GM19397 (cell line): ENCODE data around the gene PFKM.
"Not testable (repeated sequence)": the region's sequence is repeated elsewhere in the genome, so short reads cannot be mapped to it uniquely, and the experiment has no call there.

Experiments used
- ATAC-seq: cut with Tn5 transposase; IDR thresholded peaks from one replicate; pipeline ENCODE4 v1.9.1; 2021; ENCODE audit warnings: mild to moderate bottlenecking, moderate library complexity; ENCODE audit not compliant: unreplicated experiment

PFKM gene

DNA sequence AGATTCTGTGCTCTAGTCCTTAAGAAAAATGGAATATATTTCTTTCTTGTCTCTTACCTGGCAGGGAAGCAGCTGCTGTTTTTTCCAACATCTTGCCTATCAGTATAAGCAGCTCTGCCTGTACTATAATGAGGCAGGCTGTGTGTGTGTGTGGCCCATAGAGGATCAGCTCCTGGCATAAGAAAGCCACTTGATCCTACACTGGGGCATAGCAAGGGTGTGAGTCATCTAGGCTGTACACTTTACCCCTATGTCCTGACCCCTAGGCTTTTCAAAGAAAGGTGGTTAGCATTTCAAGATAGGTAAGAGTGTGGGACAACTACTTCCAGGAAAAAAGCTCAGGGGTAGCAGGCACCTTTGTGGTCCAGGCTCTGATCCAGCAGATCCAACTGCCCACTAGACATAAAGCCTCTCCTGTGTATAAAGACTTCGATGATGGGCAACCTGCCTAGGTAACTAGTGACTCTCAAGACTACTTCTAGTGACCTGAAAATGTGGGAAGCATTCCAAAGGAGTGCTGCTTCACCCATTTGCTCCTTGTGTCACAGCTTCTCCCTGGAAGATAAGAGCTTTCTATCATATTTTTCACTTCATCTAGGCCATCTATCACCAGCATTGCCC is 8.4 kb upstream of the PFKM start:
- no peak for ATAC-seq

DNA sequence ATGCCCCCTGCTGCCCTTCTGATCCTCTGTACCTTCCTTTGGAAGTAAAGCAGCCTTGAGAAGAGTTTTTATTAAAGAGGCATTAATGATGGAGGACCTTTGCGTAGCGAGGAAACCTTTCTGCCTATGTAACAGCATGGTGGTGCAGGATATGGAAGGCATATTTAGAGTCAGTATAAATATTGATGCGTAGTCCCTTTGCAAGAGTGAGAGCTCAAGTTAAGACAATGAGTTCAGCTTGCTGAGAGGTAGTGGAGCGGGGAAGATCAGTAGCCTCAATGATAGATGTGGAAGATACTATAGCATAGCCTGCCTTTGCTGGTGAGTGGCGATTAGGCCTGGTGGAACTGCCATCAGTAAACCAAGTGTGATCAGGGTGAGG is 7.9 kb upstream of the PFKM start:
- not testable (repeated sequence) for ATAC-seq

DNA sequence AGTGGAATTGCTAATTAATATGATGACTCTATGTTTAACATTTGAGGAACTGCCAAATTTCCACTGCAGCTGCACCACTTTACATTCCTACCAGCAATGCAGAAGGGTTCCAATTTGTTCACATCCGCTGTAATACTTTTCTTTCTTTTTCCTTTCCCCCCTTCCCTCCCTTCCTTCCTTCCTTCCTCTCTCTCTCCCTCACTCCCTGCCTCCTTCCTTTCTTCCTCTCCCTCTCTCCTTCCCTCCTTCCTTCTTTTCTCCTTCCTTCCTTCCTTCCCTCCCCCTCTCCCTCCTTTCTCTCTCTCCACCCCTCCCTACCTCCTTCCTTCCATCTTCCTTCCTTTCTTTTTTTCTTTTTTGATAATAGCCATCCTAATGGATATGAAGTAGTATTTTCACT is 3.2 kb upstream of the PFKM start:
- no peak for ATAC-seq

DNA sequence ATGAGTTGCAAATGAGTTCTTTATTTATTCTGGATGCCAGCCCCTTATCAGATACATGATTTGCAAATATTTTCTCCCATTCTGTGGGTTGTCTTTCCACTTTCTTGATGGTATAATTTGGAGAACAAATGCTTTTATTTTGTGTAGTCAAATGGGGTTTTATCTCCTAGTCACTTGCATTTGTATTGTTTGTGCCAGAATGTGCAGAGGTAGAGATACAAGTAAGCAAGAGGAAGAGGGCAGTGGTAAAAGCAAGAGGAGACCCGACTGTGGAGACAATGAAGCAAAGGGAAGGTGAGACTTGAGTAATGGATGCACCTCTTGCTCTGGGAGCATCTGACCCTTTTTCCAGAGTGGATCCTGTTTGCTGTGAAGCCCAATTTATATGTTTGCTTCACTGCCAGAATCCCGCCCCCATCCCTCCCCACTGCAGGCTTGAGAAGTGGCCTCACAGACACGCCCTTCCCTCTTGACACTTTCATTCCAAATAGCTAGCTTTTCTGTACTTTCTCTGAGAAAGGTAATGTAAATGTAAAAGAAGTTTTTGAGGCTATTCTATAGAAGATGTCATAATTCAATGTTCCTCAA is 786 bp upstream of the PFKM start:
- ATAC-seq, result no peak

DNA sequence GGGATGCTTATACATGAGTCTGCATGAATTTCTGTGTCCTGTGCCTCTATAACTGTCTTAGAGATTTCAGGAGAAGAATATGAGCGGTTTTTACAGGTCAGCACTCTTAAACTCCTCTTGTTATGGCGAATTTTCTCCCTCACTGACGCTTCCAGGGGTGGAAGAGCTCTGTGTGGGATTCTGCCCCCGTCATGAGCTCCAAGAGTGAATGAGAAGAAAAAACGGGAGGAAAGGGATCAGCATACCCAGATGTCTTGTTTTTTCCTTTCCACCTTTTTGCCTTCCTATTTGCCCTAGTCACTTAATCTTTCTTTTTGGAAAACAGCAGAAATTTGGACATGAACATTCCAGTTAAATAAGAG is 651 bp downstream of the PFKM start:
- no peak for ATAC-seq

DNA sequence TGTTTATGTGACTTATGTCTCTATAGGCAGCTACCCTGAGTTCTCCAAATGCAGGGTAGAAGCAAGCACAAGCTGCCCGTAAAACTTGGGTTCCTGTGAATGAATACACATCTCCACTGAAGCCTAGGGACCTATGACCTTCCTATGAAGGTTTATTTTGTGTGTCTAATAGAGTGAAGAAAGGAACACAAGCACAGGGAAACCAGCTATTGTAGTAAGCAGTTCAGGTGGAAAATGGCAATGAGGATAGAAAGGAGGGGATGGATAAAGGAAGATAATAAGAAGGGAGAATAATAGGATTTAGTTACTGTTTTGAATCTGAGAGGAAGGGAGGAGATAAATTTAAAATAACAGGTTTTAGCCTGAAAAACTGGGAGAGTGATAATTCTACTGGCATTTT is 2.4 kb downstream of the PFKM start:
- ATAC-seq, result no peak

DNA sequence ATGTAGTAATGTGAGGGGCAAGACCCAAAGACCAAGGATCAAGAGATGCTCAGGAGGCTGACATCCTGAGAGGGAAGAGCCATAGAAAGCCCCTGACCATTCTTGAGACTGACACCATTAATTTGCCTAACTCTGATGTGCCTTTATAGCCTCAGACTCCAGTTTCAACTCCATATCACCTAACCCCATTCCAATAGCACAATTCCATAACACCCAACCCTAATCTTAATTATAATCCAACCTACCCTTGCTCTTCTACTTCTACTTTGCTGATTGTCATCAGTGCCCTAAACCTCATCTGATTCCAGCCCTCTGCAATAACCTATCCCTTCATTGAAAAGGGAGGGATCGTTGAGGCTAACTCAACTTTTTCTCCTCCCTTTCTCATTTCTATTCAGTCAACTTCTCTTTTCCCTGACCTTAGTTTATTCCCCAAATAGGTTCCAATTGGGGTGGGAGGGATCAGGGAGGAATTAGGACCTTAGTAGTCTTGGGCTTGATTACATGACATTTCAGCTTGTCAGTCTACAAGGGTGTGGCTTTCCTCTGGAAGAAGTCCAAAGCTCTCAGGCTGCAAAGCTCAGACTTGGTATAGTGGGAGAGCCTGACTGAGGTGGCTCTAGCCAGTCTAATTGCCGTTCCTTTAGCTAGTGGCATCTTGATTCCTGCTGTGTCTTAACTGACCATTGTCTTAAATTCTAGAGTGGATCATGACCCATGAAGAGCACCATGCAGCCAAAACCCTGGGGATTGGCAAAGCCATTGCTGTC is 3.1 kb downstream of the PFKM start:
- no peak for ATAC-seq

DNA sequence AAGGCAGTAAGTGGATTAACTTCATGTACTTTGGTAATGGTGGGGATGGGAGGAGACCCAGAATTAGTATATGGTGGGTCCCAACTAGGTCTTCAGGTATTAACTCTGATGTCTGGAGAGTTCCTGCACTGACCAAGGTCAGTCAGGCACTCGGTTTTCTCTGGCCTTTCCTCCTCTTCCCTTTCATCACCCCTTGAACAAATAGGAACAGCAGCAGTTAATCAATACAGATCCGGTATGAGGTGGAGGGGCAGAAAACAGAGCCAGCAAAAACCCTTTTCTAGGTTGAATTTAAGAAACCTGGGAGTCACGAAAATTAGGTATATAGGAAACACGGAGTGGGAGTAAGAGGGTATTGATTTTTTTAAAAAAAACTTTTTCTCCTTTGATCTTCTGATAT is 4.0 kb downstream of the PFKM start:
- ATAC-seq, result no peak

DNA sequence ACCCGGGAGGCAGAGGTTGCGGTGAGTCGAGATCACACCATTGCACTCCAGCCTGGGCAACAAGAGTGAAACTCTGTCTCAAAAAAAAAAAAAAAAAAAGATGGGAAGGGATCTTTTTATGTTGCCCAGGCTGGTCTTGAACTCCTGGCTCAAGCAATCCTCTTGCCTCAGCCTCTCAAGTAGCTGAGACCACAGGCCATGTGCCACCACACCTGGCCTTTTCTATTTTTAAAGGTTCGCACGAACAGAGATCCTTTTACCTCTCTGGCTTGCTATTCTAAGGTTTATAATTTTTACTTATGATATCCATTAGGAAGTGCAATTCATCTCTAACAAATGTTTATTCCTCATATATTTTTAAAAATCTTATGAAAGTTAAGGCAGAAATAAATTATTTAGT is 6.4 kb downstream of the PFKM start:
- not testable (repeated sequence) for ATAC-seq

DNA sequence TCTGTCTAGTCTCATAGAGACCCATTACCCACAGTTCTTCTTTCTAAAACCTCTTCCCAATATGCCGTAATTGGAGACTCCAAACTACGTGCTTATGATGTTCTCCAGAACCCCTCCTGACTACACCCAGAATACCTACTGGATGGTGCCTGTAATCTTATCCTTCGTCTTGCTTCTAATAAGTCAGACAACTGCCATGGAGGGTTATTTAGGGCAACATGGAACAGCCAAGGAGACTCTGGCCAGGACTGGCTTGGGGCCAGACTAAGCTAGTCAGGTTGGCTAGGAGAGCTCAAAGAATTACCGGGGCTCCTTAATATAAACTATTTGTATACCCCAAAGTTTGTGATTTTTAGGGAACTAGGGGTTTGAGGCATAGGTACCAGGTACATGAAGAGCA is 6.8 kb downstream of the PFKM start:
- ATAC-seq, result no peak

DNA sequence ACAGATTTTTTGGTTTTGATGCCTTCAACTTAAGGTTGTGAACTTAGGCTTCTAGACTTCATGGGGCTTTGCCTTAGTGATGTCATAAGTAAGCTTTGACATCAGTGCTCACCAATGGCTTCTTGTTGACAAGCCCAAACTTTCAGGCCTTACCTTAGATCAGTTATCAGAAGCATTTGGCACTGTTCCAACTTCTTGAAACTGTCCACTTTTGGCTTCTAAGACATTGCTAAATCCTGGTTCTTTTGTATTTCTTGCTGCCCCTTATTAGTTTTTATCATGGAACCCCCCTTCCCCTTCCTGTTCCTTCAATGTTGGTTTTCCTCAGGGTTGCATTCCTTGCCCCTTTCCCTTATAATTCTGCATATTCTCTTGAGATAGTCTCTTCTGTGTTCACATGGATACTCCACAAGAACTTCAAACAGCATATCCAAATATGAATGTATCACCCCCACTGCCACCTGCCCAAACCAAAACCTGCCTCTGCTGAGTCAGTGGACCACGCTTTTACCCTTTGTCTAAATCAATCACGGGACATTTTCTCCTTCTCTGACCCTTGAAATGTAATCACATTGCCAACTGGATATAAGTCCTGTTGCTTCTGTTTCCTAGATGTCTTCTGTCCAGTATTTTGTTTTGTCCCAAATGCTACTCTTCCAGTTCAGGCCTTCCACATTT is 7.9 kb downstream of the PFKM start:
- no peak for ATAC-seq

DNA sequence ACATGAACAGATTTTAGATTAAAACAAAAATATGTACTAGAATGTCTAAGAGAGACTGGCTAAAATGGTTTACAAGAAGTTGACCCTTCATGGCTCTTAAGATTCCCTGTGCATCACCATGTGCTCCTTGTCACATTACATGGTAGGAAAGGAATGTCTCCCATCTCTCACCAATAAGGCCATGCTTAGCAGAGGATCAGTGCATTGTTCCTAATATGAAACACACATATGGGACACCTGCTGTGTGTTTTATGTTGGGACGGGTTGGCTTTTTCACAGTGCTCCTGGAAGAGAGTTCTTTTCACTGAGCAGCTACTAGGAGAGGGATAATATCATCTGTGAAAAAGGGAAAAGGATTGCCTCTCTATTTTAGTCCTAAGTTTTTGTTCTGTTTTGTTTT is 9.6 kb downstream of the PFKM start:
- ATAC-seq, result no peak

DNA sequence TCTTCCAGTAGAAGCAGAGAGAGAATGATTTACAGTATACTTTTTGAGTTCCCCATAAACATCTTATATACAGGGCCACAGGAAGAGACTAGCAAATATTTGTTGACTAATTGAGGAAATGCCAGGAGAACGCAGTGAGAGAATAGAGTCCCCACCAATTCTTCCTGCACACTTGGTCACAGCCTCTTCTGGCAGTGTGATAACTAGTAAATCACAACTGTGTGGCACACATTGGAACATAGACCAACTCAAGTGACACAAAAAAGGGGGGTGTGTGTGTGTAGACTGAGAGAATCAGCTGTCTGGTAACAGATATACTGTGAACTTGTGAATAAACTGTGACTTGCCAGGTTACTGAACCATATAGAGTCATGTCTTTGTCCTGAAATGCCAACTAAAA is 10.2 kb downstream of the PFKM start:
- ATAC-seq, result no peak

DNA sequence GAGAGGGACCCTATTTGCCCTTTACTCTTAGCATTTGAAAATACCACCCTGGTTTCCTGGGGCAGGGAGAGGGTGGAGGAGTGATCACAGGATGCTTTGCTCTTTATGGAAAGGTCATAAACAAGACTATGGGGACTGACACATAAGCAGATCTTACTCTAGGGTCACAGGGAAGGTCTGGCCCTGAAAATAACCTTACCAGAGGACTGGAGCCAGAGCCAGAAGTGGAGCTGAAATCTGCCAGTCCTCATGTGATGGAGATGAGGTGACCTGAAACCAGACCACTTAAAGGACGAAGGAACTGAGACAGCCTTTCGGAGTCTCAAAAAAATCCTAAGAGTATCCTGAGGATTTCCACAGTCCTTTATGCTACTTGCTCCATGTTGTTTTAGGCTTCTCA is 12.4 kb downstream of the PFKM start:
- ATAC-seq, result no peak

DNA sequence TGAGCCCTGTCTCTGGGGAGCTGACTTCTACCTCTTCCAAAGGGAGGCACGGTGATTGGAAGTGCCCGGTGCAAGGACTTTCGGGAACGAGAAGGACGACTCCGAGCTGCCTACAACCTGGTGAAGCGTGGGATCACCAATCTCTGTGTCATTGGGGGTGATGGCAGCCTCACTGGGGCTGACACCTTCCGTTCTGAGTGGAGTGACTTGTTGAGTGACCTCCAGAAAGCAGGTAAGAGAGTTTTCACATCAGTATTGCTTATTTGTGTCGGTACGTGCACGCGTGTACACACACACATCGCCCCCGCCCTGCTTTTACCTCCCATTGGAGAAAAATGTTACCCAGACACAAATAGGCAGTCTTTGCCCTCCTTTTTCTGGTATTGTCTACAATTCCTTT is 13.7 kb downstream of the PFKM start:
- no peak for ATAC-seq

DNA sequence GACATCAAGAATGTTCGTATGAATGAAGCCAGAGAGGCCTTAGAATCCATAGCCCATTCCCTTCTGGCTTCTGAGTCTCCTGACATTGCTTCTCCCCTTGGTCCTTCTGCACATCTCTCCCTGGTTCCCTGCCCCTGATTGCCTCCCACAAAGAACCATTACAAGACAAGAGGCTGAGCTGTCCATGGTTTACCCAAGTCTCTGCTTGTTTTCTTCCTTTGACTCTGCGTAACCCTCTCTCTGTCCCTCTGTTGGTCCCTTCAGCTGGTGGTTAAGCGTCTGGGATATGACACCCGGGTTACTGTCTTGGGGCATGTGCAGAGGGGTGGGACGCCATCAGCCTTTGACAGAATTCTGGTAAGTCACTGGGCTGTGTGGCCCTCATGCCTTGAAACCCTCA is 15.9 kb downstream of the PFKM start:
- no peak for ATAC-seq

DNA sequence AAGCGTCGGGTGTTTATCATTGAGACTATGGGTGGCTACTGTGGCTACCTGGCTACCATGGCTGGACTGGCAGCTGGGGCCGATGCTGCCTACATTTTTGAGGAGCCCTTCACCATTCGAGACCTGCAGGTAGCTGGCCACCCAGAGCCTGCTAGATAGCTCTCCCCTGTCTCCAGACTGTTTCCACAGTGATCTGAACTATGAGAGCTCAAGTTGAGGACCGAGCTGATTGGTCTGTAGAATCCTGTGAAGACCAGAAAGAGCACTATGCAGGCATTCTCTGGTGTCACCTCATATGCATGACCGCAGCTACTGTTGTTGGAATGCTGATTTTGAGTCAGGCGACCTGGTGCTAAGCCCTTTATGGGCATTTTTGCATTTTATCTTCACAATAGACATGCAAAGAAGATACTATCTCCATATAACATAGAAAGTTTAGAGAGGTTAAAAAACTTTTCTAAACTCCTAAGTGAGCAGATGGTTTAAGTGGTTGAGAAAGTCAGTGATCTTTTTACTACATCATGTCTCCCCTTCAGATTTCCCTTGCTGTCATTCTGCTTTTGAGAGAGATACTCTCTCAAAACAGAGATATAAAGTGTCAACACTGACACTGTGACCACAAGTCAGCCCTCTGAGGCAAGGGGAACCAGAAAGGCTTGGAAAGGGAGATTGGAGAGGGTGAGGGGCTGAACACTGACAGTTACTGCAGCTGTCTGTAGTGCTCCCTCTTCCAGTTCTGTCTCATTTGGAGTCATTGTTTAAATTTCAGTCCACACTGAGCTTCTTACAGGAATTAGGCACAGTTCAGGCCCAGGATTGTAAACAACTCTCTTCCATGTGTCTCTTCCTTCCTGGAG is 23.9 kb downstream of the PFKM start:
- no peak for ATAC-seq

DNA sequence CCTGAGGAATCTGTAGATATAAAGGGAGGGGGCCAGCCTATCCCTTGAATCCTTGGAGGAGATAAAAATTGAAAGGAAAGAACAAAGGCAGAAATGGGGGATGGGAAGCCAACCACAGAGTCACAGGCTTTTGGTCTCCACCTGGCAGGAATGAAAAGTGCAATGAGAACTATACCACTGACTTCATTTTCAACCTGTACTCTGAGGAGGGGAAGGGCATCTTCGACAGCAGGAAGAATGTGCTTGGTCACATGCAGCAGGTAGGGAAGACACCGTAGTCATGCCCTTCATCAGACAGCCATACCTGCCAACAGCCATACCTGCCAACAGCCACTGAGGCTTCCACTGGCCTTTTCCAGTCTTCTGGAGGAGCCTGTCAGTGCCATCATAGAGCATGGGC is 24.7 kb downstream of the PFKM start:
- no peak for ATAC-seq

DNA sequence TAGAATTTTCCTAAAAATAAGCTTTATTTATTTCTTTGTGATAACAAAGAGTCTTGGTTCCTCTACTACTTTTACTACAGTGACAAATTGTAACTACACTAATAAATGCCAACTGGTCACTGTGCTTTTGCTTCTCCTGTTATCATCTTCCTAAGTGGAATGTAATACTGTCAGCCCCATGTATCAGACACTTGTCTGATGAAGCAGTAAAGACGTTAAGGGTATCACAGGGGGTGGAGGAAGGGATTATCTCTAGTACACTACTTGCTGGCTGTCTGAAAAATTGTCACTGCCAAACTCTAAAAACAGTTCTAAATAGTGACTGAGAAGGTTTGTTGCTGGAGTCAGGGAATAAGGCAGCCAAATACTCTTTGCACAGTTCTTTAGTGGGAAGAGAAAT is 26.8 kb downstream of the PFKM start:
- ATAC-seq, result no peak

DNA sequence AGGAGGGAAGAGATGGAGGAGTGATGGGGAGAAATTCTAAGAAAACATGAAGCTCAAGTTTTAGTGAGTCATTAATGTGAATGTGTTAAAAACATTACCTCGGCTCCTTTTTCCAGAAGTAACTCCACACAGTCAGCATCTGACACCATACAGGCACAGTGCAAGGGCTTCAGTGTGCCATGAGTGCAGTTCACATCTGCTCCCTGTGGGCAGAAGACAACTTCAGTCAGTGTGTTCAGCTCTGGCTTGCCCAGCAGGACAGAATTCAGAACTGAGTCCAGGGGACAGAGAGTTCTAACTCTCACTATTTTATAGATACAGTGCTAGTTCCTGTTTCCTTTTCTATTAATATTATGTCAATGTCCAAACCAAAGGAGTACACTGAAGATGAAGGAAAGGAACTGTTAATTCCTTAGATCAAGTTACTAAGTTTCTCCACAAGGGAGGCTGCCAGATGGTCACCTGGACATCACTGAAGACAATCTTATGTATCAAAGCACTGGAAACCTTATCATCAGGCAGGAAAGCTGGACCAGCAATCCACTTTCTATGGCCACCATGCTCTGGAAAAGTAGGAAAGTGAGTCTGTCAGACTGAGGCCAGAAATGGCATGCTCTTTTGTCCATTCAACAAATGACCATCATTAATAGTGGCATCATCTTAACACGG is 32.1 kb downstream of the PFKM start:
- ATAC-seq, result no peak

DNA sequence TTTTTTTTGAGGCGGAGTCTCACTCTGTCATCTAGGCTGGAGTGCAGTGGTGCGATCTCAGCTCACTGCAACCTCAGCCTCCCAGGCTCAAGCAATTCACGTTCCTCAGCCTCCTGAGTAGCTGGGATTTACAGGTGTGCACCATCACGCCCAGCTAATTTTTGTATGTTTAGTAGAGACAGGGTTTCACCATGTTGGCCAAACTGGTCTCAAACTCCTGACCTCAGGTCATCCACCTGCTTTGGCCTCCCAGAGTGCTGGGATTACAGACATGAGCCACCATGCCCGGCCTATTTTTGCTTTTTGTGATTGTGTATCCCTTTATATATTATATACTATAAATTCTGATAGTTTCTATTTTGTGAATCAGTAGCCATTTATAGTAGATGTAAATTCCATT is 36.6 kb downstream of the PFKM start:
- not testable (repeated sequence) for ATAC-seq
